ENCODE results near the gene MYRFL. TPM values are rescaled to one million over a fixed set of nuclear protein-coding genes. Genes with fewer than 3 reads are reported as not detected.
"Not testable (repeated sequence)": the region's sequence is repeated elsewhere in the genome, so short reads cannot be mapped to it uniquely, and the experiment has no call there.

The MYRFL gene
- total RNA-seq, 3 donors from 2014 or later, result not detected

GRCh38 chr12:69834147-69834546 is 9.1 kb downstream of the MYRFL start:
- ATAC-seq (no peak), DNase-seq (no peak)
- Mint-ChIP-seq H3K4me1 (ENCODE audit: low read depth) (no peaks in the 10 kb centered on the region), H3K36me3 (ENCODE audit: insufficient read depth) (no peaks in the 10 kb centered on the region), H3K27me3 (ENCODE audit: low read depth) (peaks cover 10% of the 10 kb centered on the region), H3K9me3 (no peaks in the 10 kb centered on the region), H3K4me3 (no peak overlapping the region)

GRCh38 chr12:69834576-69834975 is 9.5 kb downstream of the MYRFL start:
- no peak overlapping the region for H3K4me3 Mint-ChIP-seq
- H3K9me3 Mint-ChIP-seq, result no peaks in the 10 kb centered on the region
- H3K4me1 Mint-ChIP-seq (ENCODE audit: low read depth), result no peaks in the 10 kb centered on the region
- peaks cover 9% of the 10 kb centered on the region for H3K27me3 Mint-ChIP-seq (ENCODE audit: low read depth)
- ATAC-seq (no peak), DNase-seq (no peak)
- no peaks in the 10 kb centered on the region for H3K36me3 Mint-ChIP-seq (ENCODE audit: insufficient read depth)

- H3K36me3 Mint-ChIP-seq (ENCODE audit: insufficient read depth), result no peaks in the 10 kb centered on the region
- H3K4me3 Mint-ChIP-seq, result no peak overlapping the region
- no peak for DNase-seq
- no peaks in the 10 kb centered on the region for H3K4me1 Mint-ChIP-seq (ENCODE audit: low read depth)
- no peak for ATAC-seq
- H3K9me3 Mint-ChIP-seq, result no peaks in the 10 kb centered on the region
- peaks cover 9% of the 10 kb centered on the region for H3K27me3 Mint-ChIP-seq (ENCODE audit: low read depth)
Measured at GRCh38 chr12:69835081-69835480, 10.1 kb downstream of the MYRFL start.

- no peak for DNase-seq
- H3K4me3 Mint-ChIP-seq, result no peak overlapping the region
Measured at GRCh38 chr12:69836015-69836414, 11.0 kb downstream of the MYRFL start.

GRCh38 chr12:69837191-69837590 is 12.2 kb downstream of the MYRFL start:
- no peaks in the 10 kb centered on the region for H3K4me1 Mint-ChIP-seq (ENCODE audit: low read depth)
- ATAC-seq, result no peak

More at GRCh38 chr12:69836015-69836414, 11.0 kb downstream of the MYRFL start:
- Mint-ChIP-seq H3K36me3 (ENCODE audit: insufficient read depth) (no peaks in the 10 kb centered on the region), H3K4me1 (ENCODE audit: low read depth) (no peaks in the 10 kb centered on the region), H3K9me3 (no peaks in the 10 kb centered on the region), H3K27me3 (ENCODE audit: low read depth) (peaks cover 11% of the 10 kb centered on the region)
- ATAC-seq, result no peak

GRCh38 chr12:69837657-69838415 is 12.8 kb downstream of the MYRFL start:
- H3K9me3 Mint-ChIP-seq, result no peaks in the 10 kb centered on the region
- H3K4me1 Mint-ChIP-seq (ENCODE audit: low read depth), result no peaks in the 10 kb centered on the region
- ATAC-seq (no peak), DNase-seq (no peak)
- peaks cover 2% of the 10 kb centered on the region for H3K27me3 Mint-ChIP-seq (ENCODE audit: low read depth)
- H3K4me3 Mint-ChIP-seq, result no peak overlapping the region
- no peaks in the 10 kb centered on the region for H3K36me3 Mint-ChIP-seq (ENCODE audit: insufficient read depth)

More at GRCh38 chr12:69837191-69837590, 12.2 kb downstream of the MYRFL start:
- DNase-seq, result no peak
- H3K36me3 Mint-ChIP-seq (ENCODE audit: insufficient read depth), result no peaks in the 10 kb centered on the region
- no peak overlapping the region for H3K4me3 Mint-ChIP-seq
- H3K9me3 Mint-ChIP-seq, result no peaks in the 10 kb centered on the region
- H3K27me3 Mint-ChIP-seq (ENCODE audit: low read depth), result peaks cover 6% of the 10 kb centered on the region

- Mint-ChIP-seq H3K4me1 (ENCODE audit: low read depth) (no peaks in the 10 kb centered on the region), H3K4me3 (no peak overlapping the region), H3K27me3 (ENCODE audit: low read depth) (peaks cover 2% of the 10 kb centered on the region), H3K36me3 (ENCODE audit: insufficient read depth) (no peaks in the 10 kb centered on the region), H3K9me3 (no peaks in the 10 kb centered on the region)
- ATAC-seq (no peak), DNase-seq (no peak)
Measured at GRCh38 chr12:69840727-69841126, 15.7 kb downstream of the MYRFL start.

GRCh38 chr12:69843608-69844007 is 18.6 kb downstream of the MYRFL start:
- DNase-seq, result no peak
- H3K27me3 Mint-ChIP-seq (ENCODE audit: low read depth), result peaks cover 2% of the 10 kb centered on the region
- no peak overlapping the region for H3K4me3 Mint-ChIP-seq
- no peak for ATAC-seq
- H3K9me3 Mint-ChIP-seq, result no peaks in the 10 kb centered on the region
- no peaks in the 10 kb centered on the region for H3K4me1 Mint-ChIP-seq (ENCODE audit: low read depth)
- H3K36me3 Mint-ChIP-seq (ENCODE audit: insufficient read depth), result no peaks in the 10 kb centered on the region

GRCh38 chr12:69844416-69844815 is 19.4 kb downstream of the MYRFL start:
- DNase-seq (no peak), ATAC-seq (no peak)
- Mint-ChIP-seq H3K4me3 (no peak overlapping the region), H3K9me3 (no peaks in the 10 kb centered on the region), H3K36me3 (ENCODE audit: insufficient read depth) (no peaks in the 10 kb centered on the region), H3K27me3 (ENCODE audit: low read depth) (peaks cover 3% of the 10 kb centered on the region), H3K4me1 (ENCODE audit: low read depth) (no peaks in the 10 kb centered on the region)

- H3K4me3 Mint-ChIP-seq, result no peak overlapping the region
- H3K9me3 Mint-ChIP-seq, result no peaks in the 10 kb centered on the region
- H3K27me3 Mint-ChIP-seq (ENCODE audit: low read depth), result peaks cover 5% of the 10 kb centered on the region
- no peaks in the 10 kb centered on the region for H3K4me1 Mint-ChIP-seq (ENCODE audit: low read depth)
- ATAC-seq (no peak), DNase-seq (no peak)
- H3K36me3 Mint-ChIP-seq (ENCODE audit: insufficient read depth), result no peaks in the 10 kb centered on the region
Measured at GRCh38 chr12:69844836-69845235, 19.8 kb downstream of the MYRFL start.

- H3K9me3 Mint-ChIP-seq, result no peaks in the 10 kb centered on the region
- ATAC-seq (no peak), DNase-seq (no peak)
Measured at GRCh38 chr12:69846976-69847375, 21.9 kb downstream of the MYRFL start.

GRCh38 chr12:69851976-69852375 is 26.9 kb downstream of the MYRFL start:
- no peak overlapping the region for H3K4me3 Mint-ChIP-seq
- ATAC-seq, result no peak
- no peaks in the 10 kb centered on the region for H3K36me3 Mint-ChIP-seq (ENCODE audit: insufficient read depth)
- no peaks in the 10 kb centered on the region for H3K4me1 Mint-ChIP-seq (ENCODE audit: low read depth)
- no peak for DNase-seq
- H3K27me3 Mint-ChIP-seq (ENCODE audit: low read depth), result peaks cover 8% of the 10 kb centered on the region
- H3K9me3 Mint-ChIP-seq, result peaks cover 5% of the 10 kb centered on the region

More at GRCh38 chr12:69846976-69847375, 21.9 kb downstream of the MYRFL start:
- peaks cover 8% of the 10 kb centered on the region for H3K27me3 Mint-ChIP-seq (ENCODE audit: low read depth)
- no peak overlapping the region for H3K4me3 Mint-ChIP-seq
- H3K4me1 Mint-ChIP-seq (ENCODE audit: low read depth), result no peaks in the 10 kb centered on the region
- no peaks in the 10 kb centered on the region for H3K36me3 Mint-ChIP-seq (ENCODE audit: insufficient read depth)

GRCh38 chr12:69853176-69853961 is 28.3 kb downstream of the MYRFL start:
- H3K36me3 Mint-ChIP-seq (ENCODE audit: insufficient read depth); ATAC-seq; H3K4me3 Mint-ChIP-seq; H3K4me1 Mint-ChIP-seq (ENCODE audit: low read depth); H3K9me3 Mint-ChIP-seq; H3K27me3 Mint-ChIP-seq (ENCODE audit: low read depth); DNase-seq: not testable (repeated sequence)

- H3K27me3 Mint-ChIP-seq (ENCODE audit: low read depth), result peaks cover 20% of the 10 kb centered on the region
- ATAC-seq, result no peak
- H3K36me3 Mint-ChIP-seq (ENCODE audit: insufficient read depth), result no peaks in the 10 kb centered on the region
- no peak for DNase-seq
- no peaks in the 10 kb centered on the region for H3K4me1 Mint-ChIP-seq (ENCODE audit: low read depth)
- no peaks in the 10 kb centered on the region for H3K9me3 Mint-ChIP-seq
- no peak overlapping the region for H3K4me3 Mint-ChIP-seq
Measured at GRCh38 chr12:69866698-69867097, 41.7 kb downstream of the MYRFL start.

- DNase-seq (no peak), ATAC-seq (no peak)
- no peaks in the 10 kb centered on the region for H3K4me1 Mint-ChIP-seq (ENCODE audit: low read depth)
- peaks cover 24% of the 10 kb centered on the region for H3K27me3 Mint-ChIP-seq (ENCODE audit: low read depth)
- H3K9me3 Mint-ChIP-seq, result no peaks in the 10 kb centered on the region
- no peak overlapping the region for H3K4me3 Mint-ChIP-seq
- H3K36me3 Mint-ChIP-seq (ENCODE audit: insufficient read depth), result no peaks in the 10 kb centered on the region
Measured at GRCh38 chr12:69868695-69869094, 43.7 kb downstream of the MYRFL start.

Measured in activated T-cell treated with anti-CD3 and anti-CD28 coated beads, Interleukin-2, amount 50 U/mL, for 4 hours (primary cell).